T-helper 1 cell (primary cell): Measurements from ENCODE around the gene TRPM2.

ENCODE experiments used
- DNase-seq, 5 donors: peaks; one replicate each; pipeline ENCODE4 v3.0.0-alpha.2; 2012 to 2020

The TRPM2 gene

GRCh38 chr21:44489962-44490361 is 136.5 kb downstream of the TRPM2 start:
- DNase-seq = no peak

- DNase-seq = no peak
Observed at GRCh38 chr21:44490405-44490804, 137.0 kb downstream of the TRPM2 start.

GRCh38 chr21:44490816-44491215 is 137.4 kb downstream of the TRPM2 start:
- no peak for DNase-seq
